Prostate gland (tissue), 2 donors: ENCODE results near the gene NGEF. TPM values are rescaled to one million over a fixed set of nuclear protein-coding genes. Genes with fewer than 3 reads are reported as not detected.

ENCODE experiments used
- DNase-seq: peaks from one replicate; pipeline ENCODE4 v3.0.0-alpha.2; 2019; ENCODE audit warnings: low spot score
- H3K27ac ChIP-seq, 2 donors: fragments of 200-600 bp; sonication (generic); 2 replicates each; pipeline ENCODE4 v1.5.1; 2017 to 2019
- H3K27me3 ChIP-seq: fragments of 200-600 bp; sonication (generic); replicated peaks from 2 replicates; pipeline ENCODE4 v1.5.1; 2019; ENCODE audit not compliant: insufficient read depth
- H3K36me3 ChIP-seq, 2 donors: fragments of 200-600 bp; sonication (generic); 1 replicate in 1 of 2; 2 replicates in 1 of 2; pipeline versions ENCODE4 v1.5.1 to v1.8.1; 2017 to 2019
- H3K4me1 ChIP-seq: fragments of 200-600 bp; sonication (generic); replicated peaks from 2 replicates; pipeline ENCODE4 v1.5.1; 2019
- H3K4me3 ChIP-seq, 2 donors: fragments of 200-600 bp; sonication (generic); 2 replicates each; pipeline ENCODE4 v1.5.1; 2017 to 2019
- H3K9me3 ChIP-seq: fragments of 200-600 bp; sonication (generic); 2 replicates; pipeline ENCODE4 v1.5.1; 2017
- POLR2A ChIP-seq: fragments of 450-650 bp; IDR thresholded peaks from one replicate; pipeline ENCODE4 v1.6.1; 2016; ENCODE audit warnings: antibody characterized with exemption, mild to moderate bottlenecking
- POLR2AphosphoS5 ChIP-seq: sonication (generic); formaldehyde crosslinking; IDR thresholded peaks from one replicate; pipeline ENCODE4 v1.6.1; 2017; ENCODE audit warnings: antibody characterized with exemption
- WGBS: methylation state at CpG from one replicate; pipeline ENCODE4 v1.1.5; 2018; 5-methylcytosine and 5-hydroxymethylcytosine counted together
- intact Hi-C: fragments of 100-400 bp; cut with DNase I; formaldehyde crosslinking; loops from one replicate; pipeline ENCODE4 v1.14.2; 2022
- total RNA-seq, 2 donors: library from RNA; depleted of rRNA; stranded (reverse); fragments of >200 nt; gene quantifications; one replicate each; pipeline ENCODE4 v1.1.0, GENCODE V29; 2016
- TF ChIP-seq, protein P1 (sequence below), 4 experiments: fragments of 200-600 bp in 2 of 4; fragments of 450-650 bp in 2 of 4; sonication (generic) in 2 of 4; IDR thresholded peaks; 1 replicate in 3 of 4; 2 replicates in 1 of 4; pipeline ENCODE4 v1.5.1; 2016 to 2019; ENCODE audit warnings: antibody characterized with exemption in 4 of 4, mild to moderate bottlenecking in 2 of 4, moderate library complexity in 2 of 4

Gene NGEF
- total RNA-seq, 2 donors from 2014 or later = 2.0 to 19.0 TPM

DNA sequence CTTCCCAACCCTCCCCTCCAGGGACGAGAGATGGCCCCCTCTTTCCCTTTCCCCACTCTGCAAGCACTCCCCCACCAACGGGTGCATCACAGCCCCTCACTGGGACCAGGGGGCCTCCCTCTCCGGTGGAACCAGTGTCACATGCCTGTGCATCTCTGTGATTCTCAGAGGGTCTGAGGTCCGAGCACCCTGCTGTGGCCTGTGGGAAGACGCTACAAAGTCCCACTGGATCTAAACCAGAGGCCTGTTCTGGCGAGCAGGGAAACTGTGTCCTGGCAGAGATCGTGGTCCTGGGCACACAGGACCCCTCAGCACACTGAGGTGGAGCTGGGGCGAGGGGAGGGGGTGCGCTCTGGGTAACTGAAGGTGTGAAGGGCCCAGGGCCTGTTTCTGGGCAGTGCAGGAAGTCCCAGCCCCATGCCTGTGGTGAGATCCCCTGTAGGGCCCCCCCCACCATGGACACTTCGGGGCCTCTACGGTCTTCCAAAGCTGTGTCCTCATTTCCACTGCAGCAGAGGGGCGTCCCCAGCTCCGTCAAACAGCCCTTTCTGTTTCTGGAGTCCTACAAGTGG lies 135.0 kb downstream of the NGEF start:
- DNase-seq = no peak
- Histone ChIP-seq H3K36me3 (no peaks in the 10 kb centered on the region), H3K27me3 (no peaks in the 10 kb centered on the region), H3K4me3 (no peak overlapping the region), H3K9me3 (no peaks in the 10 kb centered on the region), H3K27ac (no peak overlapping the region), H3K4me1 (no peaks in the 10 kb centered on the region)
- 92% methylated on average over 13 of the region's 13 CpGs for WGBS
- TF ChIP-seq POLR2AphosphoS5 (no peak), POLR2A (no peak)
- TF ChIP-seq, protein P1, sequence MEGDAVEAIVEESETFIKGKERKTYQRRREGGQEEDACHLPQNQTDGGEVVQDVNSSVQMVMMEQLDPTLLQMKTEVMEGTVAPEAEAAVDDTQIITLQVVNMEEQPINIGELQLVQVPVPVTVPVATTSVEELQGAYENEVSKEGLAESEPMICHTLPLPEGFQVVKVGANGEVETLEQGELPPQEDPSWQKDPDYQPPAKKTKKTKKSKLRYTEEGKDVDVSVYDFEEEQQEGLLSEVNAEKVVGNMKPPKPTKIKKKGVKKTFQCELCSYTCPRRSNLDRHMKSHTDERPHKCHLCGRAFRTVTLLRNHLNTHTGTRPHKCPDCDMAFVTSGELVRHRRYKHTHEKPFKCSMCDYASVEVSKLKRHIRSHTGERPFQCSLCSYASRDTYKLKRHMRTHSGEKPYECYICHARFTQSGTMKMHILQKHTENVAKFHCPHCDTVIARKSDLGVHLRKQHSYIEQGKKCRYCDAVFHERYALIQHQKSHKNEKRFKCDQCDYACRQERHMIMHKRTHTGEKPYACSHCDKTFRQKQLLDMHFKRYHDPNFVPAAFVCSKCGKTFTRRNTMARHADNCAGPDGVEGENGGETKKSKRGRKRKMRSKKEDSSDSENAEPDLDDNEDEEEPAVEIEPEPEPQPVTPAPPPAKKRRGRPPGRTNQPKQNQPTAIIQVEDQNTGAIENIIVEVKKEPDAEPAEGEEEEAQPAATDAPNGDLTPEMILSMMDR (IDR thresholded peaks at IDR 0.05) = no peak
- intact Hi-C loops = no loop called here

DNA sequence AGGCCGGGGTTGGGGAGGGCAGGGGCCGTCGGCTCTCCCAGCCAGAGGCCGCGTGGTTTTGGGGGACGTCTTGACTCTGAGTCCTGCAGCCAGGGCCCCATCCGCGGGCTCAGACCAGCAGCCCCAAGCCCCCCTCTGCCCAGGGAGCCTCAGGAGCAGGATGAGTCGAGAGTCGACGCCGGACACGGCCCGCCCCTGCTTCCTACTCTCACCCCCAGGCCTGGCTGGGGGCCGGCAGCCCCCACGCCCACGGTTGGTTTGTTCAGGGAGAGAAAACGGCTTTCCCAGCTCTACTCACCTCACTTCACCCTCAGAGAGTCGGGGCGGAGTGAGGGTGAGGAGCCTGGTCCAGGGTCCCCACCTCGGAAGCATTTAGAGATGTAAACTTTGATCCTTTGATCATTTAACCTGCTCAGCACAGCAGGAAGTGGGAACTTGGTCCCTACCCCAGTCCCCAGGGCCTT lies 136.0 kb downstream of the NGEF start:
- Histone ChIP-seq H3K27ac (no peak overlapping the region), H3K36me3 (no peaks in the 10 kb centered on the region)
- intact Hi-C loops = no loop called here

DNA sequence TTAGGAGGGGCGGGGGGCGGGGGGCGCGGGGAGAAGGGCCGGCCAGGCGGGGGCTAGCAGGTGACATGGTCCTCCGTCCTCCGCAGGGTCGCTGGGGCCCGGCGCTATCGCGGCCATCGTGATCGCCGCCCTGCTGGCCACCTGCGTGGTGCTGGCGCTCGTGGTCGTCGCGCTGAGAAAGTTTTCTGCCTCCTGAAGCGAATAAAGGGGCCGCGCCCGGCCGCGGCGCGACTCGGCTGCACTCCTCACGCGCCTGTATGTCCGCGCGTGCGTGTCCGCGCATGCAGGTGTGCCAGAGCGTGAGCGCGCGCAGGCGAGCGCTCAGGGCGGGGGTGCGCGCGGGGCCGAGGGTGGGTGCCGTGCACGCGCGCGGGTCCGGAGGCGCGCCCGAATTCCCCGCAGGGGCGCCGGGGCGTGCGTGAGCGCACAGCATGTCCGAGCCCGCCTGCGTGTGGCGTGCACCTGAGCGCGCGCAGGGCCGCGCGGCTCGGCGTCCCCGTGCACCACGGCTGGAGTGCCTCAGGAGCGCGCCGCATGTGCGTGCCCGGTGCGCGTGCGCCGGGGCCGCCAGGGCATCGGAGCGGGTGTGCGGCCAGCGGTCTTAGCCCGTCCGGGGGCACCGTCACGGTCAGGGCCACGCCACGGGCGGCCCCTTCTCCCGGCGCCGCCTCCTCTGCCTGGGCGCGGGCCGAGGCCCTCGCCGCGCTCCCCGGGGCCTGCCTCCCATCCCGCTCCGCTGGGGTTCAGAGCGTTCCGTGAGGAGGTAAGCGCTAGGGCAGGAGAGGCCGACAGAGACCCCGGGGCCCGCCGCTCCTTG lies 136.7 kb downstream of the NGEF start:
- no peaks in the 10 kb centered on the region for H3K9me3 ChIP-seq
- H3K4me1 ChIP-seq = no peaks in the 10 kb centered on the region
- WGBS = 0% methylated on average over 38 of the region's 119 CpGs
- DNase-seq = peak; percentile 39
- H3K36me3 ChIP-seq = no peaks in the 10 kb centered on the region
- no peaks in the 10 kb centered on the region for H3K27me3 ChIP-seq
- intact Hi-C loops = no loop called here
- peak overlapping the region in 1 of 2 donors; percentile 26 for H3K27ac ChIP-seq
- peak overlapping the region; percentile 38 to 45 for H3K4me3 ChIP-seq
- no peak for TF ChIP-seq POLR2AphosphoS5
- no peak for TF ChIP-seq POLR2A
- TF ChIP-seq, protein P1 (IDR thresholded peaks at IDR 0.05) = peak in 1 of 4 experiments; percentile 7

More for the DNA sequence above, 136.0 kb downstream of the NGEF start:
- no peaks in the 10 kb centered on the region for H3K27me3 ChIP-seq
- no peaks in the 10 kb centered on the region for H3K9me3 ChIP-seq
- peak overlapping the region; percentile 38 to 45 for H3K4me3 ChIP-seq
- WGBS = 32% methylated on average over 14 of the region's 21 CpGs
- no peak for TF ChIP-seq POLR2A
- TF ChIP-seq, protein P1 (IDR thresholded peaks at IDR 0.05) = no peak
- TF ChIP-seq POLR2AphosphoS5 = no peak
- no peak for DNase-seq
- no peaks in the 10 kb centered on the region for H3K4me1 ChIP-seq

DNA sequence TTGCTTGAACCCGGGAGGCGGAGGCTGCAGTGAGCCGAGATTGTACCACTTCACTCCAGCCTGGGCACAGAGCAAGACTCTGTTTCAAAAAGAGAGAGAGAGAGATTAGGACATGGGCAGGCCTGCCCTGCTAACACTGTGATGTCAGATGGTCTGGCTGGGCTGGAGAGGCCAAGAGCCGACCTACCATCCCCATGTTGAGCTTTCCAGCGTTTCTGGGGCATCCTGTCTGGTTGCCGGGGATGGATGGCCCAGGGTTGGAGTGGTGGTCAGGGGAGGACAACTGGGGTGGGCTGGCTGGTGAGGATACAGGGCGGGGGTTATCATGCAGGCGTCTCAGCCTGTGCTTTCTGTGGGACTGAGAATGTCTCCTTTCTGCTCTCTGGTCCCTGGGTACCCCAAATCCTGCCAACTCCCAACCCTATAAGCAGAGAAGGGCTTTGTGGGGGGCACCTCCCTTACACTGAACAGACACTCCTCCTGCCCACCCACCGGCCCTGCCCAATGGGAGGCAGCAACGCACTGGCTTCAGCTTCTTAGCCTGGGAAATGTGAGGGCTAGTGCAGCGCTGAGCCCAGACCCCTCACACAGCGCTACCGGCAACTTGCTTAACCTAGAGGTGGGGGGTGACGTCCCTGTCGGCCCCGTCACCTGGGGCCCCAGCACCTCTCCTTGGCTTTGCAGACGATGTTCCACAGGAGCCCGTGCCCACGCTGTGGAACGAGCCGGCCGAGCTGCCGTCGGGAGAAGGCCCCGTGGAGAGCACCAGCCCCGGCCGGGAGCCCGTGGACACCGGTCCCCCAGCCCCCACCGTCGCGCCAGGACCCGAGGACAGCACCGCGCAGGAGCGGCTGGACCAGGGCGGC lies 137.6 kb downstream of the NGEF start:
- H3K9me3 ChIP-seq = no peaks in the 10 kb centered on the region
- TF ChIP-seq POLR2AphosphoS5 (no peak), POLR2A (no peak)
- TF ChIP-seq, protein P1 (IDR thresholded peaks at IDR 0.05) = no peak
- intact Hi-C loops = no loop called here
- no peaks in the 10 kb centered on the region for H3K4me1 ChIP-seq
- H3K27me3 ChIP-seq = no peaks in the 10 kb centered on the region
- H3K36me3 ChIP-seq = no peaks in the 10 kb centered on the region
- peak overlapping the region; percentile 38 to 45 for H3K4me3 ChIP-seq
- DNase-seq = no peak
- 28% methylated on average over 24 of the region's 37 CpGs for WGBS
- H3K27ac ChIP-seq = no peak overlapping the region
